ENCODE measurements around the gene ZRANB1.
A peak's percentile ranks its signal among the peaks of the same experiment; 100 is the strongest.
"Not testable (repeated sequence)": the region's sequence is repeated elsewhere in the genome, so short reads cannot be mapped to it uniquely, and the experiment has no call there.

The ZRANB1 gene

DNA sequence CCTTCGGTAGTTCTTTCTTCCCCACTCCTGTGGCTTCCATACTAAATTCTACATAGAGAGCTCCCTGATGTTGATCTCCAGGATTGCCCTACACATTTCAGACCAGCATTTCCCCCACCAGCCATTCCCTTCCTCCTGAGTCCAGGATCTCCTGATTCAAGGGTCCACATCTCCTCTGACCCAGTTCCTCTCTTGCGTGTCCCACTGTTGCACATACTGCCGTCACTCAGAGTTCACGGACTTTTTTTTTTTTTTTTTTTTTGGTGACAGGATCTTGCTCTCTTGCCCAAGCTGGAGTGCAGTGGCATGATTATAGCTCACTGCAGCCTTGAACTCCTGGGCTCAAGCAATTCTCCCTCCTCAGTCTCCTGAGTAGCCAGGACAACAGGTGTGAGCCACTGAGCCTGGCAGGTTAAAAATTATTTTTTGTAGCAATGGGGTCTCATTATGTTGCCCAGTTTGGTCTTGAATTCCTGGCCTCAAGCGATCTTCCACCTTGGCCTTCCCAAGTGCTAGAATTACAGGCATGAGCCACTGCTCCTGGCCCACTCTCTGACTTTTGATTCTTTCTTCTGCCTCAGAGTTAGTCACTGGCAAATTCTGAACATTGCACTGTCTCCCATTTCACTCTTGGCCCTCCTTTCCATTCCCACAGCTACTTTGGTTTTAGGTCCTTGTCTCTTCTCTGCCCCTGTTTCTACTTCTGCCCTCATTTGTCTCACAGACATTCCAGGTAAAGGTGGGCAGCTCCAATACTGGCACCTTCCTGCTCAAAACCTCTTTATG lies 29.6 kb upstream of the ZRANB1 start:
- no peak for TF ChIP-seq EZH2phosphoT487 (conservative IDR thresholded peaks at IDR 0.05; ENCODE audit: low read length)
- TF ChIP-seq, protein P1, sequence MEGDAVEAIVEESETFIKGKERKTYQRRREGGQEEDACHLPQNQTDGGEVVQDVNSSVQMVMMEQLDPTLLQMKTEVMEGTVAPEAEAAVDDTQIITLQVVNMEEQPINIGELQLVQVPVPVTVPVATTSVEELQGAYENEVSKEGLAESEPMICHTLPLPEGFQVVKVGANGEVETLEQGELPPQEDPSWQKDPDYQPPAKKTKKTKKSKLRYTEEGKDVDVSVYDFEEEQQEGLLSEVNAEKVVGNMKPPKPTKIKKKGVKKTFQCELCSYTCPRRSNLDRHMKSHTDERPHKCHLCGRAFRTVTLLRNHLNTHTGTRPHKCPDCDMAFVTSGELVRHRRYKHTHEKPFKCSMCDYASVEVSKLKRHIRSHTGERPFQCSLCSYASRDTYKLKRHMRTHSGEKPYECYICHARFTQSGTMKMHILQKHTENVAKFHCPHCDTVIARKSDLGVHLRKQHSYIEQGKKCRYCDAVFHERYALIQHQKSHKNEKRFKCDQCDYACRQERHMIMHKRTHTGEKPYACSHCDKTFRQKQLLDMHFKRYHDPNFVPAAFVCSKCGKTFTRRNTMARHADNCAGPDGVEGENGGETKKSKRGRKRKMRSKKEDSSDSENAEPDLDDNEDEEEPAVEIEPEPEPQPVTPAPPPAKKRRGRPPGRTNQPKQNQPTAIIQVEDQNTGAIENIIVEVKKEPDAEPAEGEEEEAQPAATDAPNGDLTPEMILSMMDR (IDR thresholded peaks at IDR 0.05; ENCODE audit: insufficient read depth, low read length, poor library complexity, severe bottlenecking), result no peak
- no peaks in the 10 kb centered on the region for H3F3A ChIP-seq (ENCODE audit: insufficient read depth)
- no peaks in the 10 kb centered on the region for H3K9me3 ChIP-seq (ENCODE audit: insufficient read depth, low read length)
- no peak overlapping the region for H3K9ac ChIP-seq (ENCODE audit: low read length)
- H3K4me3 ChIP-seq (ENCODE audit: insufficient read depth, low read length, poor library complexity, severe bottlenecking), result no peak overlapping the region
- no peaks in the 10 kb centered on the region for H3K9me2 ChIP-seq (replicated peaks; ENCODE audit: insufficient read depth, low read length)
- H3K4me2 ChIP-seq (ENCODE audit: low read depth, low read length, poor library complexity, severe bottlenecking), result no peak overlapping the region
- no peaks in the 10 kb centered on the region for H3K36me3 ChIP-seq (ENCODE audit: low read length)
- peaks cover under 1% of the 10 kb centered on the region for H3K79me2 ChIP-seq (ENCODE audit: insufficient read depth, low read length)
- H2AFZ ChIP-seq (ENCODE audit: low read depth, low read length, severe bottlenecking), result no peak overlapping the region
- H4K20me1 ChIP-seq (ENCODE audit: low read depth, low read length), result no peaks in the 10 kb centered on the region
- H3K27ac ChIP-seq (ENCODE audit: low read depth, low read length), result no peak overlapping the region
- no peaks in the 10 kb centered on the region for H3K27me3 ChIP-seq (ENCODE audit: low read length)

DNA sequence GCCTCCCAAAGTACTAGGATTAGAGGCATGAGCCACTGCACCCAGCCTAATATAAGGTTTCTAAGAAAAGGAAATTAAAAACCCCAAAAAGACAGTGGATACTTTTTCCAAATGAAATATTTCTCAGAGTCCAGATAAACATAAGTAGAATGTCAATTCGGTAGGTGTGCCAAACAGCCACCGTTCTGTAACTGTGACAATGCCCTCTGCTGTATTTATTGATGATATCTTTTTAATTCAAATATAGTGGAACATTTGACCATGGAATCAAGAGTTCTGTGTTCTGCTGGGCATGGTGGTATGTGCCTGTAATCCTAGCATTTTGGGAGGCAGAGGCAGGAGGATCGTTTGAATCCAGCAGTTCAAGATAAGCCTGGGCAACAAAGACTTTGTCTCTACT lies 28.8 kb upstream of the ZRANB1 start:
- Histone ChIP-seq H2AFZ (ENCODE audit: low read depth, low read length, severe bottlenecking) (no peak overlapping the region), H3K27me3 (ENCODE audit: low read length) (no peaks in the 10 kb centered on the region), H3K36me3 (ENCODE audit: low read length) (no peaks in the 10 kb centered on the region), H3K9me2 (replicated peaks; ENCODE audit: insufficient read depth, low read length) (no peaks in the 10 kb centered on the region), H3K27ac (ENCODE audit: low read depth, low read length) (no peak overlapping the region), H3F3A (ENCODE audit: insufficient read depth) (0 out of 2 replicates have a peak, but pooled peaks cover 4% of the 10 kb centered on the region), H3K9ac (ENCODE audit: low read length) (no peak overlapping the region), H3K4me3 (ENCODE audit: insufficient read depth, low read length, poor library complexity, severe bottlenecking) (no peak overlapping the region), H3K79me2 (ENCODE audit: insufficient read depth, low read length) (peaks cover 9% of the 10 kb centered on the region), H3K4me2 (ENCODE audit: low read depth, low read length, poor library complexity, severe bottlenecking) (no peak overlapping the region), H3K9me3 (ENCODE audit: insufficient read depth, low read length) (no peaks in the 10 kb centered on the region), H4K20me1 (ENCODE audit: low read depth, low read length) (no peaks in the 10 kb centered on the region)
- TF ChIP-seq EZH2phosphoT487 (conservative IDR thresholded peaks at IDR 0.05; ENCODE audit: low read length), result no peak
- TF ChIP-seq, protein P1 (IDR thresholded peaks at IDR 0.05; ENCODE audit: insufficient read depth, low read length, poor library complexity, severe bottlenecking), result no peak

DNA sequence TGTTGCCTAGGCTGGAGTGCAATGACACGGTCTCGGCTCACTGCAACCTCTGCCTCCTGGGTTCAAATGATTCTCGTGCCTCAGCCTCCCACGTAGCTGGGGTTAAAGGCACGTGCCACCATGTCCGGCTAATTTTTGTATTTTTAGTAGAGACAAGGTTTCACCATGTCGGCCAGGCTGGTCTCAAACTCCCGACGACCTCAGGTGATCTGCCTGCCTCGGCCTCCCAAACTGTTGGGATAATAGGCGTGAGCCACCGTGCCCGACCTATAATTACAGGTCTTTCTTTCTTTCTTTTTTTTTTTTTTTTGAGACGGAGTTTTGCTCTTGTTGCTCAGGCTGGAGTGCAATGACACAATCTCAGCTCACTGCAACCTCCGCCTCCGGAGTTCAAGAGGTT lies 27.5 kb upstream of the ZRANB1 start:
- peaks cover 22% of the 10 kb centered on the region for H3K79me2 ChIP-seq (ENCODE audit: insufficient read depth, low read length)
- H3K9ac ChIP-seq (ENCODE audit: low read length); H3K4me2 ChIP-seq (ENCODE audit: low read depth, low read length, poor library complexity, severe bottlenecking); H3K9me2 ChIP-seq (replicated peaks; ENCODE audit: insufficient read depth, low read length); H4K20me1 ChIP-seq (ENCODE audit: low read depth, low read length); H3K4me3 ChIP-seq (ENCODE audit: insufficient read depth, low read length, poor library complexity, severe bottlenecking); H3K27ac ChIP-seq (ENCODE audit: low read depth, low read length); H3K36me3 ChIP-seq (ENCODE audit: low read length); H3K27me3 ChIP-seq (ENCODE audit: low read length); H3F3A ChIP-seq (ENCODE audit: insufficient read depth); H3K9me3 ChIP-seq (ENCODE audit: insufficient read depth, low read length); H2AFZ ChIP-seq (ENCODE audit: low read depth, low read length, severe bottlenecking): not testable (repeated sequence)

DNA sequence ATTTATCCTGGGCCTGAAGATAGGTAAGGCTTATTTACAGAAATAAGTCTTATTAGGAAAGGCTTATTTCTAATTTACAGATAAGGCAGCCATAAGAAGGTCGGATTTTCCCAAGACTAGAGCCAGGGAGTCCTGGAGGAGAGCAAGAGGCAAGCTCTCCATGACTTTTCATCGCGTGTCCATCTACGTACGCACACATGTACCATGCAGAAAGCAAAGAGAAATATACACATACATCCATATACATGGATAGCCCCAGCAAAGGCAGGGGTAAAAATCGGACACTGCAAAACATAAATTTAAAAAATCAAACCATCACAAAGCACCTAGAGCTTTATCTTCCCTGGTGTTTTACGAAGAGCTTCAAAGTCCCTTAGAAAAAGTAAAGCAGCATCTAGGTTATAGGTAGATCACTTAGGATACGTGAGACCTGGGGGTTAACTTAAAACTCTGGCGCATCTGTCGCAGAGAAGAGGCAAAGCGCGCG lies 25.8 kb upstream of the ZRANB1 start:
- TF ChIP-seq, protein P1 (IDR thresholded peaks at IDR 0.05; ENCODE audit: insufficient read depth, low read length, poor library complexity, severe bottlenecking), result no peak
- no peak for TF ChIP-seq EZH2phosphoT487 (conservative IDR thresholded peaks at IDR 0.05; ENCODE audit: low read length)
- peak overlapping the region; percentile 36 for H3K27ac ChIP-seq (ENCODE audit: low read depth, low read length)
- H3K9me3 ChIP-seq (ENCODE audit: insufficient read depth, low read length), result no peaks in the 10 kb centered on the region
- H4K20me1 ChIP-seq (ENCODE audit: low read depth, low read length), result peaks cover 9% of the 10 kb centered on the region; the same call in 1 of the 2 replicates
- peak overlapping the region; percentile 73 for H3K9ac ChIP-seq (ENCODE audit: low read length)
- H3K4me3 ChIP-seq (ENCODE audit: insufficient read depth, low read length, poor library complexity, severe bottlenecking), result peak overlapping the region; percentile 98
- no peaks in the 10 kb centered on the region for H3K9me2 ChIP-seq (replicated peaks; ENCODE audit: insufficient read depth, low read length)
- 0 out of 2 replicates have a peak, but pooled peaks cover 4% of the 10 kb centered on the region for H3F3A ChIP-seq (ENCODE audit: insufficient read depth)
- peaks cover 37% of the 10 kb centered on the region for H3K79me2 ChIP-seq (ENCODE audit: insufficient read depth, low read length)
- H3K27me3 ChIP-seq (ENCODE audit: low read length), result no peaks in the 10 kb centered on the region
- peak overlapping the region; percentile 67 for H3K4me2 ChIP-seq (ENCODE audit: low read depth, low read length, poor library complexity, severe bottlenecking)
- H3K36me3 ChIP-seq (ENCODE audit: low read length), result no peaks in the 10 kb centered on the region
- H2AFZ ChIP-seq (ENCODE audit: low read depth, low read length, severe bottlenecking), result peak overlapping the region; percentile 46

All from SU-DHL-6 (cell line).